Stimulated activated CD4-positive, alpha-beta T cell treated with anti-CD3 and anti-CD28 coated beads, TNF-alpha, amount 100 ng/mL, for 48 hours (primary cell): ENCODE measurements around the gene C1QTNF9.
"Not testable (repeated sequence)": the region's sequence is repeated elsewhere in the genome, so short reads cannot be mapped to it uniquely, and the experiment has no call there.

Experiments used
- DNase-seq, 3 donors: peaks; one replicate each; pipeline ENCODE4 v3.0.0-alpha.2; 2020; ENCODE audit warnings: low read depth in 3 of 3

Gene C1QTNF9

GRCh38 chr13:24282256-24282655 lies 27.1 kb upstream of the C1QTNF9 start:
- no peak for DNase-seq

GRCh38 chr13:24284889-24285565 lies 24.4 kb upstream of the C1QTNF9 start:
- no peak for DNase-seq

GRCh38 chr13:24286624-24287023 lies 22.8 kb upstream of the C1QTNF9 start:
- DNase-seq: no peak

GRCh38 chr13:24287748-24288287 lies 21.6 kb upstream of the C1QTNF9 start:
- no peak for DNase-seq

GRCh38 chr13:24288870-24289269 lies 20.5 kb upstream of the C1QTNF9 start:
- DNase-seq: no peak

GRCh38 chr13:24290280-24290932 lies 19.0 kb upstream of the C1QTNF9 start:
- no peak for DNase-seq

GRCh38 chr13:24292481-24292880 lies 16.9 kb upstream of the C1QTNF9 start:
- DNase-seq: no peak

GRCh38 chr13:24293746-24294145 lies 15.6 kb upstream of the C1QTNF9 start:
- DNase-seq: no peak

- DNase-seq: no peak
These were observed 9.8 kb upstream of the C1QTNF9 start for GRCh38 chr13:24299488-24300114.

- DNase-seq: no peak
These were observed 7.9 kb upstream of the C1QTNF9 start for GRCh38 chr13:24301434-24301833.

GRCh38 chr13:24301911-24302310 lies 7.5 kb upstream of the C1QTNF9 start:
- DNase-seq: no peak

- DNase-seq: no peak
These were observed 4.8 kb upstream of the C1QTNF9 start for GRCh38 chr13:24304620-24305019.

GRCh38 chr13:24306632-24307031 lies 2.7 kb upstream of the C1QTNF9 start:
- DNase-seq: no peak

- no peak for DNase-seq
These were observed 1.9 kb upstream of the C1QTNF9 start for GRCh38 chr13:24307211-24308067.

GRCh38 chr13:24308068-24308445 lies 1.3 kb upstream of the C1QTNF9 start:
- DNase-seq: no peak

- DNase-seq: no peak
These were observed 826 bp upstream of the C1QTNF9 start for GRCh38 chr13:24308488-24309020.

GRCh38 chr13:24313439-24313838 lies 4.1 kb downstream of the C1QTNF9 start:
- DNase-seq: no peak

GRCh38 chr13:24317835-24318234 lies 8.5 kb downstream of the C1QTNF9 start:
- not testable (repeated sequence) for DNase-seq

GRCh38 chr13:24318878-24319277 lies 9.5 kb downstream of the C1QTNF9 start:
- DNase-seq: not testable (repeated sequence)

- DNase-seq: not testable (repeated sequence)
These were observed 10.3 kb downstream of the C1QTNF9 start for GRCh38 chr13:24319641-24320040.

- not testable (repeated sequence) for DNase-seq
These were observed 12.0 kb downstream of the C1QTNF9 start for GRCh38 chr13:24321416-24321815.

GRCh38 chr13:24322470-24322869 lies 13.1 kb downstream of the C1QTNF9 start:
- not testable (repeated sequence) for DNase-seq
